Measurements from ENCODE around the gene SMKR1. TPM values are rescaled to one million over a fixed set of nuclear protein-coding genes. Genes with fewer than 3 reads are reported as not detected.

SMKR1 gene
- total and polyA plus RNA-seq, 2 experiments from 2014 or later = 2.1 TPM; not detected in 1

- Histone ChIP-seq H4K20me1 (replicated peaks; ENCODE audit: insufficient read depth) (no peaks in the 10 kb centered on the region), H3K4me3 (no peak overlapping the region), H3K36me3 (ENCODE audit: insufficient read depth) (no peaks in the 10 kb centered on the region), H3K27ac (ENCODE audit: low read depth) (no peak overlapping the region), H3K4me1 (ENCODE audit: insufficient read depth) (peaks cover 8% of the 10 kb centered on the region), H3F3A (replicated peaks; ENCODE audit: low read depth) (0 out of 2 replicates have a peak, but pooled peaks cover 3% of the 10 kb centered on the region), H3K79me2 (replicated peaks; ENCODE audit: insufficient read depth) (no peaks in the 10 kb centered on the region), H3K4me2 (no peak overlapping the region), H3K27me3 (ENCODE audit: insufficient read depth) (no peaks in the 10 kb centered on the region), H3K9me2 (ENCODE audit: insufficient read depth) (no peaks in the 10 kb centered on the region; the same call in 1 of the 2 replicates), H2AFZ (peak overlapping the region; percentile 86; the same call in 1 of the 2 replicates)
- Mint-ChIP-seq H3K9me3 (no peaks in the 10 kb centered on the region; the same call in 2 of the 3 replicates), H3K4me3 (no peak overlapping the region), H3K27me3 (ENCODE audit: insufficient read depth, low read depth, poor library complexity) (peaks cover 14% of the 10 kb centered on the region), H3K4me1 (peaks cover 28% of the 10 kb centered on the region), H3K27ac (no peak overlapping the region), H3K36me3 (ENCODE audit: low read depth) (no peaks in the 10 kb centered on the region)
- ATAC-seq = no peak
- DNase-seq (ENCODE audit: low spot score) = no peak
- no peak for TF ChIP-seq NANOG (IDR thresholded peaks at IDR 0.05; ENCODE audit: borderline replicate concordance)
- TF ChIP-seq STAT1 (IDR thresholded peaks at IDR 0.05; ENCODE audit: unreplicated experiment) = no peak
- no peak for TF ChIP-seq ZNF114 (CRISPR knock-in tag; IDR thresholded peaks at IDR 0.05)
- TF ChIP-seq REST (IDR thresholded peaks at IDR 0.05; ENCODE audit: unreplicated experiment) = no peak
These were observed 20.6 kb downstream of the SMKR1 start for GRCh38 chr7:129522971-129523340.

- Mint-ChIP-seq H3K9me3 (no peaks in the 10 kb centered on the region; the same call in 2 of the 3 replicates), H3K27me3 (ENCODE audit: insufficient read depth, low read depth, poor library complexity) (peaks cover 16% of the 10 kb centered on the region), H3K4me1 (peaks cover 26% of the 10 kb centered on the region), H3K27ac (no peak overlapping the region), H3K36me3 (ENCODE audit: low read depth) (no peaks in the 10 kb centered on the region), H3K4me3 (no peak overlapping the region)
- Histone ChIP-seq H3K9me2 (ENCODE audit: insufficient read depth) (no peaks in the 10 kb centered on the region; the same call in 1 of the 2 replicates), H3K79me2 (replicated peaks; ENCODE audit: insufficient read depth) (no peaks in the 10 kb centered on the region), H3K4me3 (no peak overlapping the region), H3F3A (replicated peaks; ENCODE audit: low read depth) (0 out of 2 replicates have a peak, but pooled peaks cover 3% of the 10 kb centered on the region), H3K27ac (ENCODE audit: low read depth) (no peak overlapping the region), H3K36me3 (ENCODE audit: insufficient read depth) (no peaks in the 10 kb centered on the region), H3K4me2 (no peak overlapping the region), H2AFZ (no peak overlapping the region), H4K20me1 (replicated peaks; ENCODE audit: insufficient read depth) (no peaks in the 10 kb centered on the region), H3K27me3 (ENCODE audit: insufficient read depth) (no peaks in the 10 kb centered on the region), H3K4me1 (ENCODE audit: insufficient read depth) (peaks cover 8% of the 10 kb centered on the region)
- ATAC-seq (no peak), DNase-seq (ENCODE audit: low spot score) (no peak)
- TF ChIP-seq NANOG (IDR thresholded peaks at IDR 0.05; ENCODE audit: borderline replicate concordance) (no peak), CREB1 (CRISPR knock-in tag; IDR thresholded peaks at IDR 0.05; ENCODE audit: low read depth) (no peak), ETS1 (IDR thresholded peaks at IDR 0.05) (no peak), EZH2phosphoT487 (IDR thresholded peaks at IDR 0.05; ENCODE audit: unreplicated experiment) (no peak), POLR2AphosphoS5 (IDR thresholded peaks at IDR 0.05; ENCODE audit: low read depth) (no peak), REST (IDR thresholded peaks at IDR 0.05; ENCODE audit: unreplicated experiment) (no peak)
These were observed 21.6 kb downstream of the SMKR1 start for GRCh38 chr7:129523924-129524323.
